MCF 10A (cell line): ENCODE results near the gene TCF12. TPM values are rescaled to one million over a fixed set of nuclear protein-coding genes. Genes with fewer than 3 reads are reported as not detected.
A peak's percentile ranks its signal among the peaks of the same experiment; 100 is the strongest.

ENCODE experiments used
- BruUV-seq: library from RNA; stranded (reverse); fragments of 400-500 nt; replicated peaks from 2 replicates; lab custom pipeline; 2021; lab: Mats Ljungman, UMichigan
- CTCF ChIA-PET: fragments of 300-600 bp; sonication (Branson Sonifier 250); formaldehyde crosslinking; extraction: SDS; loops from one replicate; lab custom pipeline; 2021; ENCODE audit warnings: antibody characterized with exemption, inconsistent platforms; lab: Yijun Ruan, JAX
- POLR2A ChIA-PET: fragments of 300-600, 350-650 bp; sonication (Branson Sonifier 250); formaldehyde crosslinking; extraction: SDS; loops from one replicate; lab custom pipeline; 2020; ENCODE audit warnings: antibody characterized with exemption, inconsistent platforms; lab: Yijun Ruan, JAX
- DNase-seq: peaks from one replicate; pipeline ENCODE4 v3.0.0-alpha.2; 2018; ENCODE audit not compliant: unreplicated experiment
- H3K27ac Mint-ChIP-seq: one replicate; pipeline ENCODE4 v1.8.0; 2022; ENCODE audit warnings: mild to moderate bottlenecking, low read depth, mixed read lengths; ENCODE audit not compliant: unreplicated experiment
- H3K27me3 Mint-ChIP-seq: one replicate; pipeline ENCODE4 v1.8.0; 2022; ENCODE audit warnings: mixed read lengths; ENCODE audit not compliant: insufficient read depth, unreplicated experiment
- H3K36me3 Mint-ChIP-seq: one replicate; pipeline ENCODE4 v1.8.0; 2022; ENCODE audit warnings: mild to moderate bottlenecking, moderate library complexity, mixed read lengths; ENCODE audit not compliant: insufficient read depth, unreplicated experiment
- H3K4me1 Mint-ChIP-seq: one replicate; pipeline ENCODE4 v1.8.0; 2022; ENCODE audit warnings: mixed read lengths; ENCODE audit not compliant: insufficient read depth, unreplicated experiment
- H3K4me3 Mint-ChIP-seq: one replicate; pipeline ENCODE4 v1.8.0; 2022; ENCODE audit warnings: mild to moderate bottlenecking, moderate library complexity, mixed read lengths; ENCODE audit not compliant: unreplicated experiment
- H3K9me3 Mint-ChIP-seq: one replicate; pipeline ENCODE4 v1.8.0; 2022; ENCODE audit warnings: mixed read lengths; ENCODE audit not compliant: unreplicated experiment
- CTCF ChIP-seq: fragments of 200-600 bp; IDR thresholded peaks from one replicate; pipeline ENCODE4 v1.8.0; 2022; ENCODE audit warnings: antibody characterized with exemption, mild to moderate bottlenecking; ENCODE audit not compliant: unreplicated experiment
- intact Hi-C: fragments of 100-400 bp; cut with micrococcal nuclease; formaldehyde crosslinking; loops from 2 replicates; pipeline ENCODE4 v1.14.1; 2022
- total RNA-seq: library from RNA; stranded (reverse); gene quantifications from 2 replicates; pipeline ENCODE4 v1.2.3, GENCODE V29; 2022

TCF12 gene
- total RNA-seq, 1 experiment from 2014 or later: 140 TPM

- peaks cover 15% of the 10 kb centered on the region for H3K36me3 Mint-ChIP-seq
- no peak overlapping the region for H3K4me3 Mint-ChIP-seq
Measured at GRCh38 chr15:56933811-56934210, 15.4 kb downstream of the TCF12 start.

GRCh38 chr15:56934269-56934668, 15.8 kb downstream of the TCF12 start:
- intact Hi-C loops: no loop called here
- Mint-ChIP-seq H3K27ac (no peak overlapping the region), H3K36me3 (peaks cover 11% of the 10 kb centered on the region), H3K9me3 (peaks cover 14% of the 10 kb centered on the region), H3K4me3 (no peak overlapping the region), H3K27me3 (no peaks in the 10 kb centered on the region), H3K4me1 (peaks cover 38% of the 10 kb centered on the region)
- no peak for TF ChIP-seq CTCF
- ChIA-PET POLR2A (interaction anchor here (0.7 to 1.4 kb wide), 4 partner anchors 14 to 466 kb away, joined by 3 to 4 read pairs (median 3); partner anchors contain the start of gene TCF12), CTCF (interaction anchor here (0.5 to 1.4 kb wide), 6 partner anchors 113 to 438 kb away, joined by 3 to 5 read pairs (median 3); no protein-coding TSS in a partner anchor)
- DNase-seq: peak; percentile 45
- BruUV-seq: no TSS peak

More at GRCh38 chr15:56933811-56934210, 15.4 kb downstream of the TCF12 start:
- peaks cover 14% of the 10 kb centered on the region for H3K9me3 Mint-ChIP-seq
- H3K27me3 Mint-ChIP-seq: no peaks in the 10 kb centered on the region
- H3K27ac Mint-ChIP-seq: no peak overlapping the region
- ChIA-PET POLR2A (interaction anchor here (0.7 to 1.4 kb wide), 4 partner anchors 14 to 466 kb away, joined by 3 to 4 read pairs (median 3); partner anchors contain the start of gene TCF12), CTCF (interaction anchor here (1.3 kb wide), 1 partner anchor 213 kb away, joined by 5 read pairs; no protein-coding TSS in a partner anchor)
- no TSS peak for BruUV-seq
- intact Hi-C loops: no loop called here
- DNase-seq: no peak
- peaks cover 35% of the 10 kb centered on the region for H3K4me1 Mint-ChIP-seq
- TF ChIP-seq CTCF: no peak

- Mint-ChIP-seq H3K27ac (no peak overlapping the region), H3K36me3 (peaks cover 14% of the 10 kb centered on the region), H3K9me3 (peaks cover 14% of the 10 kb centered on the region), H3K27me3 (no peaks in the 10 kb centered on the region), H3K4me1 (peaks cover 28% of the 10 kb centered on the region), H3K4me3 (no peak overlapping the region)
- BruUV-seq: no TSS peak
- TF ChIP-seq CTCF: no peak
- intact Hi-C loops: no loop called here
- no peak for DNase-seq
- POLR2A ChIA-PET: no interaction called here
- CTCF ChIA-PET: interaction anchor here (0.6 to 0.7 kb wide), 3 partner anchors 55 to 361 kb away, joined by 3 to 4 read pairs (median 3); no protein-coding TSS in a partner anchor
Measured at GRCh38 chr15:56936929-56937328, 18.5 kb downstream of the TCF12 start.

GRCh38 chr15:56939257-56939656, 20.8 kb downstream of the TCF12 start:
- Mint-ChIP-seq H3K27ac (no peak overlapping the region), H3K36me3 (peaks cover 17% of the 10 kb centered on the region), H3K4me1 (peaks cover 15% of the 10 kb centered on the region), H3K9me3 (peaks cover 14% of the 10 kb centered on the region), H3K4me3 (no peak overlapping the region), H3K27me3 (no peaks in the 10 kb centered on the region)
- DNase-seq: no peak
- intact Hi-C loops: no loop called here
- POLR2A ChIA-PET: interaction anchor here (1.1 kb wide), 1 partner anchor 9 kb away, joined by 3 read pairs; no protein-coding TSS in a partner anchor
- no TSS peak for BruUV-seq
- CTCF ChIA-PET: no interaction called here
- TF ChIP-seq CTCF: no peak
